Transverse colon (tissue), 4 donors: ENCODE measurements around the gene PRG2.

Experiments
- CTCF ChIP-seq, 5 experiments: fragments of 200-600 bp in 3 of 5; fragments of 450-650 bp in 2 of 5; sonication (generic) in 3 of 5; IDR thresholded peaks; 1 replicate in 2 of 5; 2 replicates in 3 of 5; pipeline ENCODE4 v1.5.1; 2016 to 2017; ENCODE audit warnings: antibody characterized with exemption in 5 of 5, inconsistent platforms in 3 of 5, mild to moderate bottlenecking in 2 of 5, moderate library complexity in 1 of 5
- POLR2AphosphoS5 ChIP-seq, 3 donors: sonication (generic); formaldehyde crosslinking; IDR thresholded peaks; one replicate each; pipeline ENCODE4 v1.6.1; 2016; ENCODE audit warnings: antibody characterized with exemption in 3 of 3

- no peak for TF ChIP-seq CTCF (IDR thresholded peaks at IDR 0.05)
- TF ChIP-seq POLR2AphosphoS5 (IDR thresholded peaks at IDR 0.05) = no peak
Observed at GRCh38 chr11:57421805-57422204, 31.4 kb upstream of the PRG2 start.
